Eye (tissue), 1 donor: ENCODE data around the gene SETX.

Experiments
- DNase-seq: peaks from one replicate; pipeline ENCODE4 v3.0.0-alpha.2; 2015

The SETX gene

GRCh38 chr9:132239999-132240840 lies 114.6 kb downstream of the SETX start:
- peak; percentile 85 for DNase-seq

DNA sequence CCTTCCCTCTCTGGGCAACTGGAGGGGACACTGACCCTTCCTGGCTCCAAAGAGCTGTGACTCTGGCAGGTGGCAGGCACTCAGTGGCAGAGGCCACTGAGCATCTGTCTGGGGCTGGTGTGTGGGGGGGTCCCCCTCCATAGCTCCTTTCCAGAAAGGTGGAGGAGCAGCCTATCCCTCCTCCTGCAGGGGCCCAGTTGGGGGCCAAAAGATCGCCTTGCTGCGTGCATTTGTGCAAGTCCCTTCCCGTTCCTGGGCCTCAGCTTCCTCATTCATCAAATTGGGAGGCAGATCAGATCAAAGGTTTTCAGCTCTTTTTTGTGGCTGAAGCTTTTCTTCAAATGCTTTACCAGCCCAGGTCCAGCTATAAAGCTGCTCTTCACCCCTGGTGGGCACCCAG lies 115.3 kb downstream of the SETX start:
- DNase-seq = no peak

DNA sequence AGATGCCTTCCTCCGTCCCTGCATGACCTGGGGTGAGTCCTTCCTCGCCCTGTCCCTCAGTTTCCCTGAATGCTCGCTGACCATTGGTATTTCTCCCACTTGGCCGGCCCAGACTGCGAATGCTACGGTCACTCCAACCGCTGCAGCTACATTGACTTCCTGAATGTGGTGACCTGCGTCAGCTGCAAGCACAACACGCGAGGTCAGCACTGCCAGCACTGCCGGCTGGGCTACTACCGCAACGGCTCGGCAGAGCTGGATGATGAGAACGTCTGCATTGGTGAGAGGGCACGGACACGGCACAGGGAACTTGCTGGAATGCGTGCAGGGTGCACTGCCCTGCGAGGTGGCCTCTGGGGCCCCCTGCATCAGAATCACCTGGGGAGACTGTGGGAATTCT lies 115.8 kb downstream of the SETX start:
- no peak for DNase-seq

- DNase-seq = no peak
Measured at GRCh38 chr9:132238026-132238972, 116.5 kb downstream of the SETX start.

- no peak for DNase-seq
Measured at GRCh38 chr9:132237481-132237880, 117.3 kb downstream of the SETX start.

DNA sequence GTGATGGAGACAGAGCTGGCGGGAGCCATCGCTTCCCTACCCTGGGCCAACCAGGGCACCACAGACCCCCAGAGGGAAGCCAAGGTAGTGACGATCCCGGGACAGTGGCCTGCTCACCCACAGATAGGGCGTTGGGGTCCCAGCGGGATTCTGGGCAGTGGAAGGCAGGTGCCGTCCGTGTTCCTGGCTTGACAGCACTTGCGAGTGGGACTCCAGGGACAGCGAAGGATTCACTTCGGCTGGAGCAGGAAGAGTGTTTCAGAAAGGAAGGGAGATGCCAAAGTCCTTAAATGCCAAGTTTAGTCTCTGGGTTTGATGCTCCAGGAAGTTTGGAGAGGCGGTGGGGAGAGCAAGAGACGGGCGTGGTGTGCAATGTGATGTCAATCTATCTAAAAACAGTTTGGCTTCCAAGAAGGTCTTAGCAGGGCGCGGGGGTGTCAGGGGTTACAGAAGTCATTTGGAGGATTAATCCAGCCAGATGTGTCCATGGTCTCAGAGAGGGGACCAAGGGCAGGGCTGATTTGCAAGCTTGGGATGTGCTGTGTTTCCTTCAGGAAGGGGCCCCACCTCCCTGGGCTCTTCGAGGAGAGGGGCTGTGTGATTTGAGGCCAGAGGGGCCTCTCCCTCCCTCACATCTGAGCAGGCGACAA lies 118.0 kb downstream of the SETX start:
- DNase-seq = no peak

DNA sequence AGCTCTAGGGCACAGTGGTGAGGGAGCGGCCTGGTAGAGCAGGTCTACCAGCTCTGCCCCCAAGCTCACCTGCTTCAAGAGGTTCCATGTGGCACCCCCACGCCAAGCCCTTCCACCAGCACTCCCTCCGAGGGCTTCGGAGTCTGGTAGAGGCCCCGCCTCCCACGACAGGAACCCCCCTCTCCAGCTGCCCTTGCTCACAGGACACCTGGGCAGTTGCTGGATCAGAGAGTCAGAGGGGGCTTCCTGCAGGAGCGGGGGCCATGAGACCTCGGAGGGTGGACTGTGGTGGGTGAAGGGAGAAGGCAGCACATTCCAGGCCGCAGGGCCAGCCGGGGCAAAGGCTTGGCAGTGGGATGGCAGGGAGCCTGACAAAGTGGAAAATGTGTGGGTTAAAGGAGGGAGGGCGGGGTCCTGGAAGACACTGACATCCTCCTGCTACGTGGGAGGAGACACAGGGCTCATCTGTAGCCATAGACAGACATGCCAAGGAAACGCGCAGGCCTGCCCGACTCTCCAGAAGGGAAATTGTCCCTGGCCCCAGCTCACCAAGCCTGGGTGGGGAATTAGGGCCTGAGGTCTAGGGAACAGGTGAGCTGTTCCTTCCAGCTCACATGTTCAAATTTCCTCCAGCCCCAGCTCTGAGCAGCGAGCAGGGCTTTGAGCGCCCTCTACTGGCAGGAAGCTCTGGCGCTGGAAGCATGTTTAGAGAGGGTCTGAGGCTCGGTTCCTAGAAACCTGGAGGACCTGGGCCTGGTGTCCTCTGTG lies 118.7 kb downstream of the SETX start:
- peak; percentile 93 for DNase-seq

GRCh38 chr9:132235125-132235524 lies 119.7 kb downstream of the SETX start:
- DNase-seq = no peak

GRCh38 chr9:132234535-132234934 lies 120.3 kb downstream of the SETX start:
- peak; percentile 64 for DNase-seq

GRCh38 chr9:132233138-132233537 lies 121.6 kb downstream of the SETX start:
- DNase-seq = no peak

- no peak for DNase-seq
Measured at GRCh38 chr9:132232522-132232921, 122.3 kb downstream of the SETX start.

GRCh38 chr9:132231019-132231701 lies 123.6 kb downstream of the SETX start:
- peak; percentile 37 for DNase-seq

DNA sequence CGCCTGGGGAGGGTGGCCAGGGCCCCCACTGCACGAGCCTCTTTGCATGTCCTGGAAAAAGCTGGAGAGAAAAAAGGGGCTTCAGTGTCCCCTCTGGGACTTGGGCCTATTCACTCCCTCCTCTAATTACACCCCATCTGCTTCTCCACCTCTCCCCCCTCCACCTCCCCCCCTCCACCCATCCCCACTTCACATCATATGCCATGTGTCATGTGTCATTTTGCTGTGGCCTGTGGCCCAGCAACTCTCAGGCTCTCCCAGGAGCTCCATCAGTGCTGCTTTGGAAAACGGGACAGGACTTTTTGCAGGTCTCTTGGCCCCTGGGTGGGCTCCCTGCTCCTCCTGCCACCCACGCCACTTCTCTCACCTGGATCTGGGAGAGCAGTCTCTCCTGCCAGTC lies 124.2 kb downstream of the SETX start:
- DNase-seq = no peak

- no peak for DNase-seq
Measured at GRCh38 chr9:132228062-132228461, 126.7 kb downstream of the SETX start.

- DNase-seq = no peak
Measured at GRCh38 chr9:132226571-132227430, 128.0 kb downstream of the SETX start.

GRCh38 chr9:132224645-132225044 lies 130.1 kb downstream of the SETX start:
- DNase-seq = no peak

- no peak for DNase-seq
Measured at GRCh38 chr9:132221941-132222340, 132.8 kb downstream of the SETX start.

DNA sequence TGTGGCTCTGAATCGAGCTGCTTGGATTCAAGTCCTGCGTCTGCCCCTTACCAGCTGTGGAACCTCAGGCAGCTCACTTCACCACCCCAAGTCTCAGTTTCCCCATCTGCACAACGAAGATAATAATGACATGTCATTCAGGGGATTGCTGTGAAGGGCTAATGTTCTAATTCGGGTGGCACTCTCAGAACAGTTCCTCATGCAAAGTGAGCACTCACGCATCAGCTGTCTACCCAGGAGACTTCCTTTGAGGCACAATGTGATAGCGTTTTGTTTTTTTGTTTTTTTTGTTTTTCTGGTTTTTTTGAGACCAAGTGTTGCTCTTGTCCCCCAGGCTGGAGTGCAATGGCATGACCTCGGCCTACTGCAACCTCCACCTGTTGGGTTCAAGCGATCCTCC lies 136.6 kb downstream of the SETX start:
- no peak for DNase-seq

- DNase-seq = no peak
Measured at GRCh38 chr9:132216861-132217619, 137.7 kb downstream of the SETX start.

DNA sequence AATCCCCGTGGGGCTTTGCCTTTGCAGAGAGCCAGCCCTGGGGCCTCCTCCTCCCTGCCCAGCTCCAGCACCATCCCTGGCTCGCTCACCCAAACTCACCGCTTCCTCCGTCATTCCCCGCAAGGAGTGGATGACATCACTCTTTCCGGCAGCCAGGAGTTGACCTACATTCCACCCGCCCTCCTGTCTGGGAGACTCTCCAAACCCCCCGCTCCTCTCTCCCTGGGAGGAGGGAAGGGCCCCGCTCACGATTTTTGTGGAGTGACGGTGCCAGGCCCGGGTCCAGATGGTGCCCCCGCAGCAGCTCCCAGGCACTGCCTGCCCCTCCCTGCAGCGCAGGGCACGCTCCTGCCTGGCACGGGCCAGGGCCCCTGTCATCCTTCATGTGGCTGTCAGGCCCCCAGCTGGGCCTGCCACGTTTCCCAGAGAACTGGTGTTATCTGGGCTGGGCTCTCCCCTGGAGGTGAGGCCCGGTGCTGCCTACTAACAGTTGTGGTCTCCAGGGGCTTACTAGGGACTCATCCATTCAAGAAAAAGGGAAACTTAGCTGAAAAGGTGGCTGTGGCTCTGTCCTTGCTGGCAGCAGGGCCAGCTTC lies 140.7 kb downstream of the SETX start:
- peak; percentile 94 for DNase-seq
